Measurements from ENCODE around the gene PTPRE.

The PTPRE gene, protein sequence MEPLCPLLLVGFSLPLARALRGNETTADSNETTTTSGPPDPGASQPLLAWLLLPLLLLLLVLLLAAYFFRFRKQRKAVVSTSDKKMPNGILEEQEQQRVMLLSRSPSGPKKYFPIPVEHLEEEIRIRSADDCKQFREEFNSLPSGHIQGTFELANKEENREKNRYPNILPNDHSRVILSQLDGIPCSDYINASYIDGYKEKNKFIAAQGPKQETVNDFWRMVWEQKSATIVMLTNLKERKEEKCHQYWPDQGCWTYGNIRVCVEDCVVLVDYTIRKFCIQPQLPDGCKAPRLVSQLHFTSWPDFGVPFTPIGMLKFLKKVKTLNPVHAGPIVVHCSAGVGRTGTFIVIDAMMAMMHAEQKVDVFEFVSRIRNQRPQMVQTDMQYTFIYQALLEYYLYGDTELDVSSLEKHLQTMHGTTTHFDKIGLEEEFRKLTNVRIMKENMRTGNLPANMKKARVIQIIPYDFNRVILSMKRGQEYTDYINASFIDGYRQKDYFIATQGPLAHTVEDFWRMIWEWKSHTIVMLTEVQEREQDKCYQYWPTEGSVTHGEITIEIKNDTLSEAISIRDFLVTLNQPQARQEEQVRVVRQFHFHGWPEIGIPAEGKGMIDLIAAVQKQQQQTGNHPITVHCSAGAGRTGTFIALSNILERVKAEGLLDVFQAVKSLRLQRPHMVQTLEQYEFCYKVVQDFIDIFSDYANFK

DNA sequence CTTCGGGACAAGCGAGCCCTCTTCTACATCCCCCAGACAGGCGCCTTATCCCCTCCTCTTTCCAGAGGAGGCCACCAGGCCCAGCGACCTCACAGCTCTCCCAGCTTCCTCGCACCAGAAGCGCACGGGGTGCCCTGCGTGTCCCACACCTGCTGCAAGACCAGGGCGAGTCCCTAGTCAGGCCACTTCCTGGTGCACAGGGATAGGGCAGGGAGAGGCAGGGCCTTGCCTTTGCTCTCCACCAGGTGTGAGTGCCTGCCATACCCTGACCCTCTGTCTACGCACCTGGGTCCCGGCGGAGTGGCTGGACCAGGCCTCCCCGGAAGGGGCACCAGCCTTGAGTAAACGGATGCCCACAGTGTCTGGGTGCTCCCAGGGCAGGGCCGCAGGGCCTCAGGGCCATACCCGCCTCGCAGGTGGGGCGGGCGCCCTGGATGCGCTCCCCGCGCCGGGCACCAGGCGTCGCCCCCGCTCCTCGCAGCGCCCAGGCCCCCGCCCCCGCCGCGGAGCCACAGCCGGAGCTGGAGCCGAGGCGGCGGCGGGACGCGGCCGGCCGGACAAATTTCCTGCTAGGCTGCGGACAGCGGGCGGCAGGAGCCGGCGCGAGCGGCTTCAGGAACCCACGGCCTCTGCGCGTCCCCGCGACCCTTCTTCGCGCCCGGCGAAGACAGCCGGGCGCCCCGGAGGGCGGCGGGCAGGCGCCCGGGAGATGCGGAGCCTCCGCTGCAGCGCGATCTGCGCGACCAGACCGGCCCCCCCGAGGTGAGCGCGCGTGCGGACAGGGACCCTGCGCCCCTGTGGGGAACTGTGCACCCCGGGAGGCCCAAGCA lies at the start of gene PTPRE:
Gene PTPRE, plus strand, starts transcription at position 556 of the 830 bp plus-strand sequence. CDS start 133,779 bp downstream, outside the sequence.
- DNase-seq (ENCODE audit: low read depth in 2 of 2): peak; percentile 65 to 83

DNA sequence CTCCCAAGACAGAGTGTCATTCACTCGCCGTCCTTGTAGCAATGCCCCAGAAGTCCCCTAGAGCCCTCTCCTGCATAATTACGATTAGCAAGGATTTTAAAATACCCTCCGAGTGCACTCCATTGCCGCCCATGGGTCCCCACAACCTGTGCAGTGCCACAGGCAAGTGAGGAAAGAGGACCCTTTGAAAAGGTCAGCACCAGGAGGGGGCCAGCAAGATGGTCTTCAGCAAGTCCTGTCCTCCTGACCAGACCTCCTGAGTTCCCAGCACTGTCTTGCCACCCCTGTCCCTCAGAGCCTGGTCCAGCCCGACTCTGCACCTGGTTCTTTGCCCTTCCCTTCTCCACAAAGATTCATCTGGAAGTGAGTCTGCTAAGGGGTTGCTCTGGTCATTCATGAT lies 46.3 kb upstream of the PTPRE start:
- DNase-seq (ENCODE audit: low read depth in 2 of 2): no peak

GRCh38 chr10:127863231-127863825 lies 43.6 kb upstream of the PTPRE start:
- no peak for DNase-seq (ENCODE audit: low read depth in 2 of 2)

GRCh38 chr10:127866276-127867013 lies 40.5 kb upstream of the PTPRE start:
- no peak for DNase-seq (ENCODE audit: low read depth in 2 of 2)

GRCh38 chr10:127867805-127868204 lies 39.1 kb upstream of the PTPRE start:
- no peak for DNase-seq (ENCODE audit: low read depth in 2 of 2)

DNA sequence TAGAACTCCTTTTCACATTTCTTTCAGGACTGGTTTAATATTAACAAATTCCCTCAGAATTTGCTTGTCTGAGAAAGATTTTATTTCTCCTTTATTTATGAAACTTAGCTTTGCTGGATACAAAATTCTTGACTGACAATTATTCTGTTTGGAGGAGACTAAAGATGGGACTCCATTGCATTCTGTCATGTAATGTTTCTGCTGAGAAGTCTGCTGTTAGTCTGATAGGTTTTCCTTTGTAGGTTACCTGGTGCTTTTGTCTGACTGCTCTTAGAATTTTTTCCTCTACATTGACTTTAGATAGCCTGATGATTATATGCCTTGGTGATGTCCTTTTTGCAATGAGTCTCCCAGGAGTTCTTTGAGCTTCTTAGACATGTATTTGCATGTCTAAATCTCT lies 37.6 kb upstream of the PTPRE start:
- no peak for DNase-seq (ENCODE audit: low read depth in 2 of 2)

DNA sequence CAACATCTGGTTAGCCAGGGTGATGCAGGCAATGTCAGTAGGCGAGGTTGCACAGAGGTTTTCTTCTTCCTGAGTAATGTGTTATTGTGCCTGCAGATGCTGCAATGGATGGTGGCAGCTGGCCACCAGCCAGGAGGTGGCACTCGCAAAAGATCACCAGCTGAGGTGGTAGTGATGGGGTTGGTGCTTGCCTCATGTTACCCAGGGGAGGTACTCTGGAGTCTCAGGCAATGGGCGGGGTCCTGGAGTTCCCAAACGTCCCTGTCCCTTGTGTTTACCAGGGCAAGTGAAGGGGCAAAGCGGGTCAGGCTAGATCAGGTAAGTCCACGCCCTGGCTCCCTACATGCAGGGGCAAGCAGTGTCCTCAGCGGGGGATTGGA lies 35.3 kb upstream of the PTPRE start:
- DNase-seq (ENCODE audit: low read depth in 2 of 2): no peak

DNA sequence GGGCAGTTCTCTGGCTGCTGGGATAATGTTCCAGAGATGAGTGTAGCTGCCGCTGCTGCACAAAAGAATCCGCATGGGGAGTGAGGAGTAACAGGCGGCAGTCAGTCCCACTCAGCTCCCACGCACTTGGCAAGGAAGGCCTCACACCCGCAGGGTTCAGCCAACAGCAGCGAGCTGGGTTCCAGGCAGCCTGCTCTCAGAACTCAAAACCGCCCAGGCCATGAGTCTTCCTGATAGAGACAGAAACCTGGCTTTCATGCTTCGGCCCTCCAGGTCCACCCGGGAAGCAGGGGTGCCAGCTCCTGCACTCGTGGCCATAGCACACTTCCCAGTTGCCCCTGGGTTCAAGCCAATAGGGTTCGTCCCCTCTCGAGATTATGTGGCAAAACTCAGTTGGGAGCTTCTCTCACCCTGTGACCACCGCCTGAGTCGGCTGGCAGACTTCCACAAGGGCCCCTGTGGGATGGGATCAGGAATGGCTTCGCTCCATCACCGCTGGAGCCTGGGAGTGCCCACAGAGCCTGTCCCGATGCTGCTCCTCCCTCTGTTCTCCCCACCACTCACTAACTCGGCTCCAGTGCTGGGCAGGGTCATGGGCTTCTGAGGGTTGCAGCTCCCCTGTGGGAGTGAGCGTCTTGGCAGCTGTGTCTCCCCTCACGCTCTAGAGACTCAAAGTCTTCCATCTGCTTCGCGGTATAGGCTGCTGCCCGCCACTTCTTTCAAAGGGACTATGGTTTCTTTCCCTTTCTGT lies 34.7 kb upstream of the PTPRE start:
- DNase-seq (ENCODE audit: low read depth in 2 of 2): no peak

DNA sequence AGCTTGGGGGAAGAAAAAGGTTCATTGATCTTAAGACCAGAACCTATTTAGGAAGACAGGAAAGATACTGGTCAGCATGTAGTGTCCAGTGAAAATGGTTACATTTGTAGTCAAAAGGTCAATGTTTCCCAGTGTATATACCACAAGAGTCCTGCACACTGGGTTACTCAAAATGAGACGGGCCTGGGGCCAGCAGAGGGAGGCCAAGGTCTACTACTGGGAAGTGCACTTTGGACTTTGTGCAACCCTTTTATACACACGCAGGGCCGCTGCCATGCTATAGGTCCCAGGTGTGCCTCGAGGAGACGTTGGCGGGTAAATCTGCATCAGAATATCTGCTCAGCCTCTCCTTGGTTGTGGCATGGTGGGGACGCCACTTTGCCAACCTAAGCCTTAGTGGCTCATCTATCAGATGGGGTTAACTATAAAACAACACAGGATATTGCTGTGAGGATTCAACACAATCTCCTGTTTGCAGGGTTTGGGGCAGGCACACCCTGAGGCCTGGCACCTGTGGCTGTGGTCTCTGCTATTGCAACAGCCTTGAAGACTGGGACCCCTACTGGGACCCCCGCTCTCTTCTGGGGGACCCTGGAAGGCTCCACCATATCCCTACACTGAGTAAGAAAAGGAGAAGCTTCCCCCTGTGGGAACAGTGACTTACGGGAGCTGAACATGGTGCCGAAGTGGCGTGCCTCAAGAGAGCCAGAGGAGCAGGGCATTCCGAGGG lies 33.9 kb upstream of the PTPRE start:
- DNase-seq (ENCODE audit: low read depth in 2 of 2): no peak

DNA sequence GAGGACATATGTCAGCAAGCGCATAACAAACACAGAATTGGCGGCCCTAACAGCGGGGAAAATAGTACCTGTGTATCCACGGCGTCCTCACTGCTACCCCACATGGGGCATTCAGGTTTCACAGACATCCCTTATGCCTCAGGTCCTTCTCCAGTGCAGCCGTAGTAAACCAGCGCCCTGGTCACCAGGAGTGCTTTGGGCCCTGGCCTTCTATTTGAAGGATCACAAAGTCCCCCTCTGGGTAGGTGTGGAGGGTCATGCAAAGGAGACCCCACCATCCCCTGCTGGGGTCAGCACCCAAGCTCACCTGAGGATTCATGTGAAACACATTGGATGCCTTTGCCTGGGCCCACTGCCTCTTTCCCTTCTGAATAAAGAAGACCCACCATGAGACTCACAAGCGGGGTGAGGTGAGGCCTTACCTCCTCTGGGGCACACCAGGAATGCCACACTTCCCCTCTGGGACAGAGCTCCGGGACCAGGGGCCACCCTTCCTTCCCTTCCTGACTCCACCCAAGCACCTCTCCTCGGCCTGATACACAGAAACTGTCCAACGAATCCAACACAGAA lies 32.9 kb upstream of the PTPRE start:
- DNase-seq (ENCODE audit: low read depth in 2 of 2): no peak

- DNase-seq (ENCODE audit: low read depth in 2 of 2): no peak
These were observed 32.0 kb upstream of the PTPRE start for GRCh38 chr10:127874671-127875448.

DNA sequence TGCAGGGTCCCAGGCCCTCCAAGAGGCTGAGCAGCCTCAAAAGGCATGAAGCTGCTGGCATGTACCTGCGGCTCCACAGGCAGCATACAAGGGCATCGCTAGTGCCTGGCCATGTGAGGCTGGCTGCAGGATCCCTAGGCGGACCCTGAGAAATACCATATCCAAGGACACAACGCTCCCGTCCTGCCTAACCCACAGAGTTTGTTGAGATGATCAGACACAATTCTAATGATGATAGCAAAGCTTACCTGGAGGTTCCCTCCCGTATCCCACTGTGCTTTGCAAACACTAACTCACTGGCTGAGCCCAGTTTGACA lies 31.5 kb upstream of the PTPRE start:
- no peak for DNase-seq (ENCODE audit: low read depth in 2 of 2)

GRCh38 chr10:127875916-127876315 lies 31.0 kb upstream of the PTPRE start:
- no peak for DNase-seq (ENCODE audit: low read depth in 2 of 2)

DNA sequence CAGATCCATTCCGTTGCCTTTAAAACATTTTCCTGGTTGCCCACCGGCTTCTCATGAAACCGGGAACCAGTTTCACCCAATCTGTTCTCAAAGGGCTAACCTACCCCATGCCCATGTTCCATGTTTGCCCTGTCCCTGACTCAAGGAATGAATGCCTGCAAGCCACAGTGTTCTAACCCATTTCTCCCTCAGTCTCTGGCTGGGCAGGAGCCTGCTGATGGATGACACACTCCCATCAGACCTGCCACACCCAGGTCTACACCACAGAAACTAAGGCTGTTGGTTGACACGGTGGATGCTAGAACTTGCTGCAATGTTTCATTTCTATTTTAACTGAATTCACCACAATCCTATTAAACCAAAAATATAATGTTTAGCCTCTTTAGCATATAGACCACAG lies 29.8 kb upstream of the PTPRE start:
- no peak for DNase-seq (ENCODE audit: low read depth in 2 of 2)

- no peak for DNase-seq (ENCODE audit: low read depth in 2 of 2)
These were observed 29.2 kb upstream of the PTPRE start for GRCh38 chr10:127877699-127878098.

DNA sequence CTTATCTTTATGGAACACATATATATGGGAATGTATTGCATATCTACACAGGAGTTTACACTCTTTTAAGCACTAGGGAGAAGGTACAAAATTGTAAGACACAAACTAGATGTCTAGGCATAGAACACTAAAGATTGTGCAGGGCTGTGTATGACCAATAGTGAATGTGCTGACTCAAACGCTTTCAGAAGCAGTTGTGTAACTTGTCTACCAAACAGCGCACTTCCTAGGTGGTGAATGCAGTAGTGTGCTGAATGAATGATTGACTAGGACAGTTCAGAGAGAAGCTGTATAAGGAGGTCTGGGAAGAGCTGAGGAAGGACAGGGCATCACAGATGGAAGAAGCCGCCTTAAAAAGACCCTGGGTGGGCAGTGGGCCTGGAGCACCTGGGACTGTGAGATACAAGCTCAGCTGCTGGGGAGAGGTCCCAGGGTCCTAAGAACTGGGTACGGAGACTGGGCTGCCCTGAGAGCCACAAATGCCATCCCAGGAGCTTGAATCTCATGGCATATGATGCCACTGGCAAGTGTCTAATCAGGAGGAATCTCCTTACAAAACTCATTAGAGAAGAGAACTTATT lies 28.3 kb upstream of the PTPRE start:
- no peak for DNase-seq (ENCODE audit: low read depth in 2 of 2)

DNA sequence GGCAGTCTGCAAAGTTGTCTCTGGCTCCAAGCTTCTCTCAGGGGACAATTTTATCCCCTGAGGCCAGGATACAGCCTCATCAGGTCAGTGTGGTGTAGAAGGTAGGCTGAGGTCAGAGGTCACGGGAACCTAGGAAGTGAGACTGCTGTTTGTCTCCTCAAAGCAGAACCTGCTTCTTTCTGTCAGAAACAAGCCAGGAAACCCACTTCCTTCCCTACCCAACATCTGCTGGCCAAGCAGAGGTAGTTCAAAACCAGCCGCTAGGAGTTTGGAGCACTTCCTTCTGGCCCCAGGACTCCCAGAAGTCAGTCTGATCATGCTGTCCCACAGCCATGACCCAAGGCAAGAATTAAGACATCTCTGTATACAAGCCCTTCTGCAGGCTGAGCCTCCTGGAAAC lies 26.3 kb upstream of the PTPRE start:
- DNase-seq (ENCODE audit: low read depth in 2 of 2): no peak

DNA sequence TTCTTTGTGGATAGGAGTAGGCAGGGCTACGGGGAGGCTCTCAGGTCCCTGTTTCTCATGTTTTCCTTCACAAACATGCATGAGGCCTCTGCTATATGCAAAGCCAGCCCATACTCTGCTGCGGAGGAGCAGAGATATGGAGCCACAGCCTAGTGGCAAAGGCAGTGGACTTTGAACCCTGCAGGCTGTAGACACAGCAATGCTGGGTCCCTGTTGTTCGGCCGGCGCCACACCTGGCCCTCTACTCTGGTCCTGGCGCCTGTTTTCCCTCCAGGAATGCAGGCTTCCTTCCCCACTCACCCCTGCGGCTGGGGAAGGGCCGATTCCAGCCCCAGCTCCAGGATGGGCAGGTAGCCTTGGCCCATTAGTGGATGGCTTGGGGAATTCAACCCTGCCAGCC lies 25.6 kb upstream of the PTPRE start:
- DNase-seq (ENCODE audit: low read depth in 2 of 2): no peak

DNA sequence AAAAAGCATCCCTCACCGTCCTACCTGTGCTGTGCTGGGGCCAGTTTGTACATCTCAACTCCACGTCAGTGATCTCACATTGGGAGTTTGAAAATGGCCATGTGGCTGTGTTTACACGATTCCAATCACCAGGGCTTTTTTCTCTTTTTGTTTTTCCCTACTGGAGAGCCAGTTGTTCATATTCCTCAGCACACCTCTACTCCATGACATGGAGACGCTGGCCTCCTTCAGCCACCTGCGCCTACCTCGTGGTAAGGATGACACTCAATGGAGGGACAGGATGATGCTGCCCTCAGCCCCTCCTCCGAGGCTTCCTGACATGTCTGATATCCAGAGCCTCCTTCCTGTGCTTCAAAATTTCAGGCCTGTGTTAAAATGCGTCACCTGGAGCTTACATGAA lies 24.5 kb upstream of the PTPRE start:
- DNase-seq (ENCODE audit: low read depth in 2 of 2): no peak

Measured in stimulated activated CD4-positive, alpha-beta T cell treated with anti-CD3 and anti-CD28 coated beads, Interleukin-1b, Interleukin-23, amount 100 ng/mL, for 4 hours (primary cell).